ENCODE results near the gene ETV3. TPM values are rescaled to one million over a fixed set of nuclear protein-coding genes. Genes with fewer than 3 reads are reported as not detected.

ETV3 gene
- total RNA-seq, 1 donor from 2014 or later: 41.0 TPM

- H3K9me3 Mint-ChIP-seq: no peaks in the 10 kb centered on the region
- no peaks in the 10 kb centered on the region for H3K36me3 Mint-ChIP-seq
- no peak overlapping the region for H3K4me3 Mint-ChIP-seq
- peaks cover 4% of the 10 kb centered on the region for H3K27me3 Mint-ChIP-seq
- no peaks in the 10 kb centered on the region for H3K4me1 Mint-ChIP-seq (ENCODE audit: unreplicated experiment)
- no peak for TF ChIP-seq CTCF (conservative IDR thresholded peaks at IDR 0.05)
- no peak for DNase-seq (ENCODE audit: extremely low spot score, unreplicated experiment)
- H3K27ac Mint-ChIP-seq: no peak overlapping the region
Measured at GRCh38 chr1:157098519-157098918, 39.7 kb downstream of the ETV3 start.

DNA sequence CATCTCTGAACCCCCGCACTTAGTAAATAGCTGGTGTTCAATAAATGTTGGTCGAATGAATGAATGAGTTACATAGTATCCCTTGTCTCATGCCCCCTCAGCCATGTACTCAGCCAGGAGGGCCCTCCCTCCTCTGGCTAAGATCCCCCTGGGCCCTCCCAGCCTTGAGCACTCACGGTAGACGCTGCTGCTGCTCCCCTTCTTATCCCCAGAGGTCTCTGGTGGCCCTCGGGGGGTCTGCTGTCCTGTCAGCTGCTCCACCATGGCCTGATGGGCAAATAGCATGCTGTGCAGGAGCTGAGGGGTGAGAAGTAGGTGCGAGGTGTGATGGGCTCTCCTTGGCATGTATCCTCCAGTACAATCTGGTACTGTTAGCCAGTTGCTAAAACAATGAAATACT, 40.5 kb downstream of the ETV3 start:
- no peak overlapping the region for H3K27ac Mint-ChIP-seq
- H3K4me3 Mint-ChIP-seq: no peak overlapping the region
- no peaks in the 10 kb centered on the region for H3K36me3 Mint-ChIP-seq

GRCh38 chr1:157096881-157097280, 41.3 kb downstream of the ETV3 start:
- Mint-ChIP-seq H3K9me3 (no peaks in the 10 kb centered on the region), H3K27me3 (no peaks in the 10 kb centered on the region), H3K27ac (no peak overlapping the region), H3K36me3 (no peaks in the 10 kb centered on the region), H3K4me1 (ENCODE audit: unreplicated experiment) (no peaks in the 10 kb centered on the region), H3K4me3 (no peak overlapping the region)
- no peak for TF ChIP-seq CTCF (conservative IDR thresholded peaks at IDR 0.05)
- no peak for DNase-seq (ENCODE audit: extremely low spot score, unreplicated experiment)

More for the DNA sequence above, 40.5 kb downstream of the ETV3 start:
- H3K9me3 Mint-ChIP-seq: no peaks in the 10 kb centered on the region
- no peak for DNase-seq (ENCODE audit: extremely low spot score, unreplicated experiment)
- H3K4me1 Mint-ChIP-seq (ENCODE audit: unreplicated experiment): no peaks in the 10 kb centered on the region
- TF ChIP-seq CTCF (conservative IDR thresholded peaks at IDR 0.05): no peak
- peaks cover 4% of the 10 kb centered on the region for H3K27me3 Mint-ChIP-seq

DNA sequence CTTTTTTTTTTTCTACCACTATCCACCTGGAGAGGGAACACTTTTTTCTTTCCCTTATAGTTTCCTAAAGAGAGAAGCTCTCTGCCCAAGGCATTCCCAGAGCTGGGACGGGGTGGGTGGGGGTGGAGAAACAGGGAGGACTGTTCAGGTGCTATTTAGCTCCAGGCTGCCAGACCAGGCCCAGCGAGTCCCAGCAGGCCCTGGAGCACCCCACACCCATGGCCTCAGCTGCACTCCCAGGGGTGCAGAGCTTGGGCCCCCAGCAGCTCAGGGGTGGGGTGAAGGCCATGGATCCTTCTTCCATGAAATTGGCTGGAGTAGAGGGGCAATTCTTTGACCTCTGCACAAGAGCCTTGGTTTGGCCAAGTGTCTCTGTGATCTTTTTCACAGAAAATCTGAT, 42.6 kb downstream of the ETV3 start:
- no peaks in the 10 kb centered on the region for H3K27me3 Mint-ChIP-seq
- no peak for TF ChIP-seq CTCF (conservative IDR thresholded peaks at IDR 0.05)
- no peaks in the 10 kb centered on the region for H3K36me3 Mint-ChIP-seq
- H3K4me3 Mint-ChIP-seq: no peak overlapping the region
- no peak overlapping the region for H3K27ac Mint-ChIP-seq
- H3K9me3 Mint-ChIP-seq: no peaks in the 10 kb centered on the region
- peaks cover 2% of the 10 kb centered on the region for H3K4me1 Mint-ChIP-seq (ENCODE audit: unreplicated experiment)
- no peak for DNase-seq (ENCODE audit: extremely low spot score, unreplicated experiment)

- no peak overlapping the region for H3K4me3 Mint-ChIP-seq
- no peaks in the 10 kb centered on the region for H3K27me3 Mint-ChIP-seq
- DNase-seq (ENCODE audit: extremely low spot score, unreplicated experiment): no peak
- no peaks in the 10 kb centered on the region for H3K36me3 Mint-ChIP-seq
- no peak for TF ChIP-seq CTCF (conservative IDR thresholded peaks at IDR 0.05)
- H3K4me1 Mint-ChIP-seq (ENCODE audit: unreplicated experiment): peaks cover 6% of the 10 kb centered on the region
- H3K9me3 Mint-ChIP-seq: no peaks in the 10 kb centered on the region
- H3K27ac Mint-ChIP-seq: no peak overlapping the region
Measured at GRCh38 chr1:157095091-157095490, 43.1 kb downstream of the ETV3 start.

- Mint-ChIP-seq H3K4me1 (ENCODE audit: unreplicated experiment) (peaks cover 12% of the 10 kb centered on the region), H3K36me3 (no peaks in the 10 kb centered on the region), H3K27ac (no peak overlapping the region), H3K4me3 (no peak overlapping the region), H3K9me3 (no peaks in the 10 kb centered on the region), H3K27me3 (no peaks in the 10 kb centered on the region)
- DNase-seq (ENCODE audit: extremely low spot score, unreplicated experiment): no peak
- no peak for TF ChIP-seq CTCF (conservative IDR thresholded peaks at IDR 0.05)
Measured at GRCh38 chr1:157092831-157093230, 45.4 kb downstream of the ETV3 start.

All from type B pancreatic cell (in vitro differentiated cells).